Sigmoid colon (tissue), 7 donors: Measurements from ENCODE around the gene ACTR5. TPM values are rescaled to one million over a fixed set of nuclear protein-coding genes. Genes with fewer than 3 reads are reported as not detected.

Source experiments
- DNase-seq: peaks from one replicate; pipeline ENCODE4 v3.0.0-alpha.2; 2019
- H3K27ac ChIP-seq, 4 donors: fragments of 200-600 bp; sonication (generic); one replicate each; pipeline ENCODE4 v1.5.1; 2016 to 2019; ENCODE audit warnings: mild to moderate bottlenecking in 1 of 4
- H3K27me3 ChIP-seq, 3 donors: fragments of 200-600 bp; sonication (generic); one replicate each; pipeline ENCODE4 v1.5.1; 2019; ENCODE audit warnings: mild to moderate bottlenecking in 1 of 3
- H3K36me3 ChIP-seq, 4 donors: fragments of 200-600 bp; sonication (generic); one replicate each; pipeline ENCODE4 v1.5.1; 2016 to 2019
- H3K4me1 ChIP-seq, 4 donors: fragments of 200-600 bp; sonication (generic); one replicate each; pipeline ENCODE4 v1.5.1; 2017 to 2019
- H3K4me3 ChIP-seq, 4 donors: fragments of 200-600 bp; sonication (generic); one replicate each; pipeline ENCODE4 v1.5.1; 2017 to 2019; ENCODE audit warnings: mild to moderate bottlenecking in 2 of 4, moderate library complexity in 1 of 4
- H3K9me3 ChIP-seq, 4 donors: fragments of 200-600 bp in 3 of 4; sonication (generic) in 3 of 4; one replicate each; pipeline versions ENCODE4 v1.5.1 to v1.6.1; 2013 to 2019
- EP300 ChIP-seq, 4 donors: sonication (generic); formaldehyde crosslinking; IDR thresholded peaks; one replicate each; pipeline ENCODE4 v1.6.1; 2017; ENCODE audit warnings: antibody characterized with exemption in 4 of 4
- POLR2A ChIP-seq, 2 donors: fragments of 450-650 bp; IDR thresholded peaks; one replicate each; pipeline ENCODE4 v1.6.1; 2016; ENCODE audit warnings: antibody characterized with exemption in 2 of 2, mild to moderate bottlenecking in 2 of 2, moderate library complexity in 2 of 2
- POLR2AphosphoS5 ChIP-seq, 4 donors: sonication (generic); formaldehyde crosslinking; IDR thresholded peaks; one replicate each; pipeline ENCODE4 v1.6.1; 2017; ENCODE audit warnings: antibody characterized with exemption in 4 of 4
- WGBS, 2 donors: extraction: QIAGEN DNeasy Blood & Tissue Kit; methylation state at CpG; one replicate each; pipeline ENCODE4 v1.1.7; 2013; 5-methylcytosine and 5-hydroxymethylcytosine counted together
- intact Hi-C: fragments of 100-400 bp; cut with DNase I; formaldehyde crosslinking; loops from one replicate; pipeline ENCODE4 v1.15.1; 2023
- polyA plus RNA-seq, 3 donors: library from polyadenylated mRNA; stranded (reverse); fragments of 200-250 nt; gene quantifications; one replicate each; pipeline ENCODE4 v1.2.3, GENCODE V29; 2013
- total RNA-seq, 4 donors: library from RNA; depleted of rRNA; stranded (reverse); fragments of >200 nt; gene quantifications; one replicate each; pipeline ENCODE4 v1.1.0, GENCODE V29; 2016
- TF ChIP-seq, protein P1 (sequence below), 4 experiments: fragments of 450-650 bp in 3 of 4; fragments of 200-600 bp in 1 of 4; IDR thresholded peaks; one replicate each; pipeline ENCODE4 v1.5.1; 2016 to 2019; ENCODE audit warnings: antibody characterized with exemption in 4 of 4, mild to moderate bottlenecking in 3 of 4, moderate library complexity in 2 of 4
- donor health status: healthy with polysubstance abuse.
- donor health status: Bipolar disorder and iron deficiency.
- donor health status: healthy.

Gene ACTR5
- total and polyA plus RNA-seq, 7 donors: 1.8 to 10.0 (median 6.4) TPM

- intact Hi-C loops: no loop called here
- TF ChIP-seq POLR2AphosphoS5 (IDR thresholded peaks at IDR 0.05) (no peak), EP300 (IDR thresholded peaks at IDR 0.05) (no peak), POLR2A (IDR thresholded peaks at IDR 0.05) (no peak)
- TF ChIP-seq, protein P1, sequence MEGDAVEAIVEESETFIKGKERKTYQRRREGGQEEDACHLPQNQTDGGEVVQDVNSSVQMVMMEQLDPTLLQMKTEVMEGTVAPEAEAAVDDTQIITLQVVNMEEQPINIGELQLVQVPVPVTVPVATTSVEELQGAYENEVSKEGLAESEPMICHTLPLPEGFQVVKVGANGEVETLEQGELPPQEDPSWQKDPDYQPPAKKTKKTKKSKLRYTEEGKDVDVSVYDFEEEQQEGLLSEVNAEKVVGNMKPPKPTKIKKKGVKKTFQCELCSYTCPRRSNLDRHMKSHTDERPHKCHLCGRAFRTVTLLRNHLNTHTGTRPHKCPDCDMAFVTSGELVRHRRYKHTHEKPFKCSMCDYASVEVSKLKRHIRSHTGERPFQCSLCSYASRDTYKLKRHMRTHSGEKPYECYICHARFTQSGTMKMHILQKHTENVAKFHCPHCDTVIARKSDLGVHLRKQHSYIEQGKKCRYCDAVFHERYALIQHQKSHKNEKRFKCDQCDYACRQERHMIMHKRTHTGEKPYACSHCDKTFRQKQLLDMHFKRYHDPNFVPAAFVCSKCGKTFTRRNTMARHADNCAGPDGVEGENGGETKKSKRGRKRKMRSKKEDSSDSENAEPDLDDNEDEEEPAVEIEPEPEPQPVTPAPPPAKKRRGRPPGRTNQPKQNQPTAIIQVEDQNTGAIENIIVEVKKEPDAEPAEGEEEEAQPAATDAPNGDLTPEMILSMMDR (IDR thresholded peaks at IDR 0.05): no peak
- peaks cover 0 to 59% (median 37%) of the 10 kb centered on the region in 4 donors for H3K4me1 ChIP-seq
- no peak overlapping the region for H3K4me3 ChIP-seq
- WGBS, 2 donors: 5 to 18% methylated on average over 56 of the region's 56 CpGs
- H3K27me3 ChIP-seq: peaks cover 85 to 100% (median 100%) of the 10 kb centered on the region in 3 donors
- H3K9me3 ChIP-seq: no peaks in the 10 kb centered on the region
- no peaks in the 10 kb centered on the region for H3K36me3 ChIP-seq
- no peak overlapping the region for H3K27ac ChIP-seq
- no peak for DNase-seq
These were observed 20.0 kb upstream of the ACTR5 start for GRCh38 chr20:38728191-38728781.

GRCh38 chr20:38728911-38729642 is 19.2 kb upstream of the ACTR5 start:
- no peaks in the 10 kb centered on the region for H3K36me3 ChIP-seq
- no peak for TF ChIP-seq POLR2A (IDR thresholded peaks at IDR 0.05)
- TF ChIP-seq POLR2AphosphoS5 (IDR thresholded peaks at IDR 0.05): no peak
- TF ChIP-seq, protein P1 (IDR thresholded peaks at IDR 0.05): no peak
- TF ChIP-seq EP300 (IDR thresholded peaks at IDR 0.05): no peak
- H3K9me3 ChIP-seq: no peaks in the 10 kb centered on the region
- H3K4me3 ChIP-seq: no peak overlapping the region
- WGBS, 2 donors: 2 to 9% methylated on average over 41 of the region's 41 CpGs
- peaks cover 0 to 52% (median 32%) of the 10 kb centered on the region in 4 donors for H3K4me1 ChIP-seq
- intact Hi-C loops: no loop called here
- H3K27me3 ChIP-seq: peaks cover 78 to 100% (median 98%) of the 10 kb centered on the region in 3 donors
- H3K27ac ChIP-seq: no peak overlapping the region
- DNase-seq: no peak

DNA sequence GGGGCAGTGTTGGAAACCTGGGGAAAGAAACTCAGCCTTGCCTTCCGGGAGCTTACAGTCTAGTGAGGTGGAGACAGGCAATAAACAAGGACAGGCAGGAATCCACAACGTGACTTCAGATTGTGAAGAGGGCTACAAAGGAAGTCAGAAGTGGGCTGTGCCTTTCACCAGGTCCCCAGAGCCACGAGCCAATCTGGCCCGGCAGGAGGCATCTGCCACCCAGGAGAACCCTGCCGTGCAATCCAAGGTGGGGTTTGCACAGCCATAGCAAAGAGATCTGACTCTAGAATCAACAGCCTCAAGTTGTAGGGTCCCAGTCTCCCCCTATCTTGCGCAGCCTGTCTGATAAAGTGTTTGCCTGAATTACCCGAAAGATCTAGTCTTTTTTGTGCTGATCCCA is 18.5 kb upstream of the ACTR5 start:
- no peak for DNase-seq
- Histone ChIP-seq H3K36me3 (no peaks in the 10 kb centered on the region), H3K9me3 (no peaks in the 10 kb centered on the region), H3K27me3 (peaks cover 72 to 99% (median 98%) of the 10 kb centered on the region in 3 donors), H3K4me3 (no peak overlapping the region), H3K27ac (no peak overlapping the region), H3K4me1 (peaks cover 0 to 45% (median 26%) of the 10 kb centered on the region in 4 donors)
- no peak for TF ChIP-seq POLR2A (IDR thresholded peaks at IDR 0.05)
- no peak for TF ChIP-seq EP300 (IDR thresholded peaks at IDR 0.05)
- TF ChIP-seq, protein P1 (IDR thresholded peaks at IDR 0.05): no peak
- TF ChIP-seq POLR2AphosphoS5 (IDR thresholded peaks at IDR 0.05): no peak
- intact Hi-C loops: no loop called here
- 8% methylated on average over 7 of the region's 7 CpGs for WGBS, 2 donors

DNA sequence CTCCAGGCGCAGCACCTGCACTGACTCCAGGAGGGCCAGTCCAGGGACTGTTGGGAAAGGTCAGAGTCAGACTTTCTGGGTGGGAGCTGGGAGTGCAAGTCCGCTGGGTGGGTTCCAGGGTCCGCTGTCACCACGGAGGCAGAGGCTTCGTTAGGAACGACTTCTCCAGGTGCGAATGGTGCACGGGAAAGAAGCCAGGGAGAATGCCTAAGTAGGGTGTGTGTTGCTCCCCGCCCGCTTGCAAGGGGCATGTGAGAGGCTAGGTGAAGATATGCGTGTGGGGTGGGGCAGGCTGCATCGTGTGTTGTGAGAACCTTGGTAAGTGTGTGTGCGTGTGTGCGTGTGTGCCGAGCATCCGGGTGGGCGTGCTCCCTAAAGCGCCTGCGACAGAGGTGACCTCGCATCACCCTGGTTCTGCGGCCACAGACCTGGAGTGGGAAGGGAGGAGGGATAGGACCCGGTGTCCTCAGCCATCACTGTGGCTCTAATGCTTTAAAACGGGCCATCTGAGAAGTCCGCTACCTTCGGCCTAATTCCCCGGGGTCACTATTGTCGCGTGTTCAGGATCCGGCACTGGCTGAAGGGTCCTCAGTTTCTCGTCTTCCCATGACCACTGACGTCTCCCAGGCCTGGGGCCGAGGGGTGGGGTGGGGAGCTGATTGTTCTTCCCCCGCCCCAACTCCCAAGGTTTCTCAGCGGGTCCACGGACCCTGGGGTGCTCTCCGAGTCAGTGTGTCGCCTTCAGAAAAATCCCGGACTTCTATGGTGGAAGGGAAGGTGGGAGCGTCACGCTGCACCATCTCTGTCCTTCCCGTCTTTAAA is 17.9 kb upstream of the ACTR5 start:
- Histone ChIP-seq H3K27ac (no peak overlapping the region), H3K4me3 (peak overlapping the region in 1 of 4 donors; percentile 31), H3K36me3 (no peaks in the 10 kb centered on the region), H3K9me3 (no peaks in the 10 kb centered on the region), H3K4me1 (peaks cover 0 to 39% (median 23%) of the 10 kb centered on the region in 4 donors), H3K27me3 (peaks cover 65 to 98% (median 91%) of the 10 kb centered on the region in 3 donors)
- DNase-seq: no peak
- intact Hi-C loops: no loop called here
- TF ChIP-seq POLR2A (IDR thresholded peaks at IDR 0.05) (no peak), EP300 (IDR thresholded peaks at IDR 0.05) (no peak), POLR2AphosphoS5 (IDR thresholded peaks at IDR 0.05) (no peak)
- TF ChIP-seq, protein P1 (IDR thresholded peaks at IDR 0.05): no peak
- WGBS, 2 donors: 4 to 6% methylated on average over 41 of the region's 41 CpGs
